HG02610 (cell line): ENCODE results near the gene TRIM40.
"Not testable (repeated sequence)": the region's sequence is repeated elsewhere in the genome, so short reads cannot be mapped to it uniquely, and the experiment has no call there.

Experiments used
- ATAC-seq: cut with Tn5 transposase; IDR thresholded peaks from one replicate; pipeline ENCODE4 v1.9.1; 2021; ENCODE audit warnings: mild to moderate bottlenecking, moderate library complexity; ENCODE audit not compliant: unreplicated experiment

TRIM40 gene

DNA sequence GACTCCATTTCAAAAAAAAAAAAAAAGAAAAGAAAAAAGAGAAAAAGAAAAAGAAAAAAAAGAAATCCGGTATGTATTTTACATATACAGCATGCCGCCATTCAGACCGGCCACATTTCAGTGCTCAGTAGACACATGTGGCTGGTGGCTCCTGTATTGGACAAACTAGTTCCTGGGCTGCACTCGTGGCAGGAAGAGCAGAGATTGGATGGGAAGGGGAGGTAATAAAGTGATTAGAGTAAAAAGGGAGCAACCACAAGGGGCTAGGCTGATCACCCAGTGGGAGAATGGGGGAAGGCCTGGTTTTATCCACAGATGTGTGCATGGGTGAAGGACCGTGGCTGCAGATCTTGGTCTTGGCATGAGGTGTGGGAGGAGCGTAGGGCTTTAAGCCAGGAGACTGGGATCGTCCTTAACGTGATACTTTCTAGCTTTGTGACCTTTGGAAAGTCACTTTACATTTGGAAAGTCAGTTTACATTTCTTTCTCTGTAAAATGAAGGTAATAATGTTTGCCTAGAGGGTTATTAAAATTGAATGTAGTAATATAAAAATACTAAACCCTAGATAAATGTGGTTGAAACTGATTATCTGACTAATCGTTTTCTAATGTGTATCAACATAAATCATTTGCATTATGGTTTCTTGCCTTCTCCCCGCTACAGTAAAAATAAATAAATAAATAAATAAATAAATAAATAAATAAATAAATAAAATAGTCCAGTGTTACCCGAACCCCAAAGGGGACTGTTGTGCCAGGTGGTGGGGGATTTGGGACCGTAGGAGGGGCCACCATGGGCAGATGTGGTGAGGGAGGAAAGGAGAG, 26.5 kb downstream of the TRIM40 start:
- ATAC-seq: no peak

DNA sequence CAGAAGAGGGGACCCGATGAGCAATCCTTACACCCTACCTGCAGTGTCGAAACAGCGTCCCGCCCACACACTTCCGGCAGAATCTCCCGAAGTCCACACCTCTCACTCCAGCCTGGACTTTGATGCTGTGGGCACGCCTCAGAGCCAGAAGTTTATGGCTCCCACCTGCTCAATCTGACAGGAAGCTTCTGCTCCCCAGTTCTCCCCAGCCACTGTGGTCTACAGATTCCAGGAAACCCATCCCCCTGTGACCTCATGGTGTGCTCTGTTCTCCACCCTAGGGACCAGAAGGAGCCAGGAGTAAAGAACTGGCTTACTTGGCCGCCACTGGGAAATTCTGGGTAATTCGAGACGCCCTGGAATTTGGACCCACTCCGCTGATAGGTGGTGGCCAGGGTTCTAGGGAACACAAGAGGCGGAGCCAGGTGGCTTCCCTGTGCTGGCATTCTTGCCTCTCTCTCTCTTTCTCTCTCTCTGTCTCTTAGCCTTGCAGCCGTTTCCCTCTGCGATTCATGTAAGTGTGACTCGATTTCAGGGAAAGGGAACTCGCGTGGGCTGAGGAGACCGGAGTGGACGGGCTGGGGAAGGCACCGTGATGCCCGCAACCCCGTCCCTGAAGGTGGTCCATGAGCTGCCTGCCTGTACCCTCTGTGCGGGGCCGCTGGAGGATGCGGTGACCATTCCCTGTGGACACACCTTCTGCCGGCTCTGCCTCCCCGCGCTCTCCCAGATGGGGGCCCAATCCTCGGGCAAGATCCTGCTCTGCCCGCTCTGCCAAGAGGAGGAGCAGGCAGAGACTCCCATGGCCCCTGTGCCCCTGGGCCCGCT, 27.4 kb downstream of the TRIM40 start, which contains the start of gene TRIM15:
Gene TRIM15 (plus strand): TSS at position 457 of the 828 bp plus-strand sequence. CDS start 139 bp downstream, at position 596.
- ATAC-seq: no peak

GRCh38 chr6:30163918-30164654, 28.1 kb downstream of the TRIM40 start:
- no peak for ATAC-seq

GRCh38 chr6:30164714-30165113, 28.8 kb downstream of the TRIM40 start:
- ATAC-seq: no peak

DNA sequence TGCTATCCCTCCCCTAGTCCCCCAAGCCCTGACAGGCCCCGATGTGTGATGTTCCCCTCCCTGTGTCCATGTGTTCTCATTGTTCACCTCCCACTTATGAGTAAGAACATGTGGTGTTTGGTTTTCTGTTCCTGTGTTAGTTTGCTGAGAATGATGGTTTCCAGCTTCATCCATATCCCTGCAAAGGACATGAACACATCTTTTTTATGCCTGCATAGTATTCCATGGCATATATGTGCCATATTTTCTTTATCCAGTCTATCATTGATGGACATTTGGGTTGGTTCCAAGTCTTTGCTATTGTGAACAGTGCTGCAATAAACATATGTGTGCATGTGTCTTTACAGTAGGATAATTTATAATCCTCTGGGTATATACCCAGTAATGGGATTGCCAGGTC, 29.3 kb downstream of the TRIM40 start:
- ATAC-seq: not testable (repeated sequence)

DNA sequence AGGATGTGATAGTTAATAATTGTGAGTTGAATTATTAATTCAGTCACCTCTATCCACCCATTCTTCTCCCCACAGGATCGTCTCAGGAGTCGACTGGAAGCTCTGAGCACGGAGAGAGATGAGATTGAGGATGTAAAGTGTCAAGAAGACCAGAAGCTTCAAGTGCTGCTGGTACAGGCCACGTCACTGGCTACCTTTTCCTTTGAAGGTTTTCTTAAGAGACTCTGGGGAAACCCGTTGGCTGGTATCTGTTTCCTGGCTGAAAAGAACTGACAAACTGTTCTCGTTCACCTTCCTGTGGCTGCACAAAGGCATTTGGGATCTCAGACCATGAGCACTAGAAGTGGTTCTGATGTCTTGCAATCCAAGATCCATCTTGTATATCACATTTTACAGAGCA, 31.2 kb downstream of the TRIM40 start:
- no peak for ATAC-seq

DNA sequence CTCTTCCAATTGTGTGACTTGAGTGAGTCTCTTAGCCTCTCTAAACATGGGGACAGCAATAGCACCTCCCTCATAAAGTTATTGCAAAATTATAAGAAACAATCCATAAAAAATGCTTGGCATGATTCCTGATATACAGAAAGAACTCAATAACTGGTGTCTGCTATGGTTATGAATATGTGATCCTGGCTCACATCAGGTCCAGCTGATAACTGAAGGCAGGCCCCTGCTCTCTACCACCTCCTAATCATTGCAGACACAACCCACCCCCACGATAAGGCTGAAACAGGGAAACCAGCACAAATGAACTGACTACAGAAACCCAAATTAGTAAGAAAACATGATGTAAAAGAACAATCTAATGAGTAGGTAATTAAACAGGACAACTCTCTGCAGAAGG, 32.8 kb downstream of the TRIM40 start:
- no peak for ATAC-seq

- peak; percentile 44 for ATAC-seq
These were observed 34.0 kb downstream of the TRIM40 start for GRCh38 chr6:30169658-30170614.

GRCh38 chr6:30171677-30172471, 35.9 kb downstream of the TRIM40 start:
- ATAC-seq: no peak

GRCh38 chr6:30172681-30173080, 36.7 kb downstream of the TRIM40 start:
- ATAC-seq: no peak

GRCh38 chr6:30175765-30176164, 39.8 kb downstream of the TRIM40 start:
- ATAC-seq: no peak

DNA sequence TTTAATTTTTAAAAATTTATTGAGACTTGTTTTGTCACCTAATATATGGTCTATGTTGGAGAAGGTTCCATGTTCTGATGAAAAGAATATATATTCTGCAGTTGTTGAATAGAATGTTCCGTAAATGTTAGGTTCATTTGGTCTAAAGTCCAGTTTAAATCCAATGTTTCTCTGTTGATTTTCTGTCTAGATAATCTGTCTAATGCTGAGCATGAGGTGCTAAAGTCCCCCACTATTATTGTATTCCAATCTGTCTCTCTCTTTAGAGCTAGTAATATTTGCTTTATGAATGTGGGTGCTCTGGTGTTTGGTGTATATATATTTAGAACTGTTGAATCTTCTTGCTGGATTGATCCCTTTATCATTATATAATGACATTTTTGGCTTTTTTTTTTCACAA, 42.9 kb downstream of the TRIM40 start:
- ATAC-seq: no peak

DNA sequence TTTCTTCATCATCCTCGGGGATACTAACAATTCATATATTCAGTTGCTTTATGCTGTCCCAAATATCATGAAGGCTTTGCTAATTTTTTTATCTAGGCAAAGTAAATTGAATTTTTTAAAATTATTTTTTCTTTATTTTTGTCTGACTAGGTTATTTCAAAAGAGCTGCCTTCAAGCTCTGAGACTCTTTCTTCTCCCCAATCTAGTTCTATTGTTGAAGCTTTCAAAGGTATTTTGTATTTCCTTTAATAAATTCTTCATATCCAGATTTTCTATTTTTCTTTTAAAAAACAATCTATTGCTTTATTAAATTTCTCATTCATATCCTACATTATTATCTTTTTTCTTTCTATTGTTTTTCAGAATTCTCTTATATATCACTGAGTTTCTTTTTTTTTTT, 44.2 kb downstream of the TRIM40 start:
- ATAC-seq: no peak

- no peak for ATAC-seq
These were observed 48.6 kb downstream of the TRIM40 start for GRCh38 chr6:30184417-30185031.

DNA sequence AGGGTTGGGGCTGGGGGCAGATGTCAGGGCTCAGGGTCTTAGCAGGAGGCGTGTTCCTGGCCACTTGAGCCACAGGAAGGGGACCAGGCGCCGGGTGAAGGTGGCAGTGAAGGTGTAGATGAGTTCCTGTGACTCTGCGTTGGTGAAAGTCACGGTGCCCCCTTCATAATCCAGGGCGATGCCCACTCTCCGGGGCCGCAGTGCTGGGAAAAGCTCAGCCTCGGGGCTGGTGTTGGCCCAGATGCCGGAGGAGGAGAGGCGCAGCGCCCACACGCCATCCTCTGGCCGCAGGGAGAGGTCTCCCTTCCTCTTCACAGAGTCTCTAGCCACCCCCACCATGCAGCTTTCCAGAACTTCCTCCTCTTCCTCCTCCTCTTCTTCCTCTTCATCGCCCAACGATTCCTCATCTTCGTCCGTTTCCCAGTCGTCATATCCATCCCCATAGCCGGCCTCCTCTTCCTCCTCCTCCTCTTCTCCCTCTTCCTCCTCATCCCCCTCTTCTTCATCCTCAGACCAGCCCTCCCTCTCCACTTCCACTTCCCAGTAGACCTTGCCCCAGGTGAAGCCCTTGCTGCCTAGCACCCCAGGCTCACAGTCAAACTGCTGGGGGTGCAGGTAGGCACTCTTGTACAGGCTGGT, 50.0 kb downstream of the TRIM40 start:
- no peak for ATAC-seq

DNA sequence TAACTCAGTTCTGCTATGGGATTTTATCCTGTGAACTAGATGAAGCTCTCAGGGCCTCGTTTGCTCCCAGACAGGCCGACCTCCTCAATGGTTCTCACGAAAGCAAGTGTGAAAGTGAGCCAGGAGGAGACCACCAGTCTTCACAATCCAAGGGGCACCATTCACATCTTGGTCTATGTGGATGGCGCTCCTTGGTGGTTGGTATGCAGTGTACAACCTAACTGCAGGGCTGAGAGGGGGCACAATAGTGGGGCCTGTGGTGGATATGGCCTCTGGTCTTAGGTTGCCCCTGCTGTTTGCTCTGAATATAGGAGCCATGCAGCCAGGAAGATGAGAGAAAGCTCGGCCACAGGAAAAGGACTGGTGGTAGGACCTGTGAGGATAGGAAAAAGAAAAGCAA, 52.6 kb downstream of the TRIM40 start:
- no peak for ATAC-seq

- ATAC-seq: no peak
These were observed 56.1 kb downstream of the TRIM40 start for GRCh38 chr6:30192076-30192475.
